Middle frontal gyrus (tissue), 1 donor: ENCODE results near the gene DGKG.

ENCODE experiments used
- DNase-seq: peaks from one replicate; pipeline ENCODE4 v3.0.0-alpha.2; 2015; ENCODE audit warnings: low spot score; ENCODE audit errors: extremely low spot score

DGKG gene

DNA sequence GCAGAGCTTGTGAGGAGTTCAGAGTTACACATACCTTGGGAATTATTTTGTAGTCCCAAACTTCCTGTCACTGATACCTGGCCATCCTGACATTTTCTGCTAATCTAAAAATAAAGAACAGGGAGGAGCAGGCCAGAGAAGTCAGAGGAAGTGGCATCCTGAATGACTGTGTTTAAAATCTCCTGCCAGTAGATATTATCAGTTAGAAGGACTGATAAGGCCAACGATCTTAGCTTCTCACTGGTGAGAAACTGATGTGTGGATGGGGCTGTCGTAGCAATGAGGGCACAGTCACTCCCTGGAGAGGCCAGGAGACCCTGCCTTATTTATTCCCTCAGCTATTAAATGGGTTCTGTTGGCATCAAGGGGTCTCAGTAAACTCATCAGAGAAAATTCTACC is 115.1 kb downstream of the DGKG start:
- no peak for DNase-seq

DNA sequence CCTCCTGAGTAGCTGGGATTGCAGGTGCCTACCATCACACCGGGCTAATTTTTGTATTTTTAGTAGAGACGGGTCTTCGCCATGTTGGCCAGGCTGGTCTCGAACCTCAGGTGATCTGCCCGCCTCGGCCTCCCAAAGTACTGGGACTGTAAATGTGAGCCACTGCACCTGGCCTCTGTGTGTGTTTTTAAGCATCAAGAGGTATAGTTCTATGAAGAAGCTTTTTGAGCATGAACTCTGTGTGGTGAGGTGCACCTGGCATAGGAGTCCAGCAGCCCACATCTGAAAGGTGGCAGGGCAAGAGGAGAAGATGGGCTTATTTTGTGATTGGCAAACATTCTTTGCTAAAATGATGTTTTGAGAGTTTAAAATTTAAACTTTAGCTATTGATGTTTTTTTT is 118.0 kb downstream of the DGKG start:
- DNase-seq: no peak

DNA sequence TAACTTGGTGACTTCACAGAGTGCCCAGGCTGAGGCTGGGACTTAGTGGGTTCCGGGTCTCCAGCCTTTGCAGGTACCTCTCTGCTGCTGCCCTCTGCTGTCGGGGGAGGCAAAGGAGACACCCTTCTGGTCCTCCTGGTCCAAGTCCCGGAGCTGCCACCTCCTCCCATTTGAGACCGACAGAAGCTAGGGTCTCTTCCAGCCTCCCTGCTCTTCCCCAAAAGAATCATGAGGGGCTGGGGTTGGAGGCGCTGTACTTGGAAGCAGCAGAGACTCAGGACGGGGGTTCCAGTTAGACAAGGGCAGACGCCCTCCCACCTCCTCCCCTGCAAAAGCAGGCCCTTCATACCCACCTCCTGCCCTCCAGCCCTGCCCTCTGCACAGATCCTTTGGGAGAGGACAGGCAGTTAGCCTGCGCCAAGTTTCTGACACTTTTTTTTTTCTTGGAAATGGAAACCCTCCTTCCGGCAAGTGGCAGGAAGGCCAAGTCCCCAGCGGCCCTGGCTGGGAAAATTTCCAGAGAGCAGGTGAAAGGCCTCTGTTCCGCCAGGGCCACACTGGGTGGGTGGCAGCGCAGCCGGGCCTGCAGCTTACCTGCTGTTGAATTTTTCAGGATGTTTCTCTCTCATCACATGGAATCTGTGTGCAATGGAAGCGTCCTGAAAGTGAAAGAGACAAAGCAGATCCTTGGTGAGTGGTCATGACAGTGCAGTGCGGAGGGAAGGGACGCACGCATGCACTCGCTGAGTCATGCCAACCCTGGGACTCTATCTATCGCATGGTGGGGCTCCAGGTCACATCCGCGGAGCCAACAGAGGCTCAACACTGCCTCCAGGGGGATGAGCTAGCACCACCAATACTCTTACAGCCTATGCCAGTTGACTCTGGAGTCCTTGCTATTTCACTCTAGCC is 119.9 kb downstream of the DGKG start:
- no peak for DNase-seq

DNA sequence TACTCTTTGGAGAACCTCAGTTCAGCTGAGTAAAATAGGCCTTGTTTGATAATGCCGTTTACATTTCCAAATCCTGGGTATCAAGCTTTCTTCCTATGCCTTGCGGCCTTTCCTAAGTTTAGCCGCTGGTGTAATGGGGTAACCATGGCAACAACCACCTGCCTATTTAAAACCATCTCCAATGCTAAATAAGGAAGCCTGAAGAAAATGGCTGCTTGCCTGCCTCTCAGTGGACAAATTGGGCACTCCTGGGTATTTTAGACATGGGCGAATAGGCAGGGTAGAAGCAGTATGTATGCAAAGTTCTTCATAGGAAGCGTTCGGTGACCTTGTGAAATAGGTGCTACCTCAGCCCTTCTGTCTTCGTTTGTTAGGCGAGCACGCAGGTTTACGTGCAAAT is 122.7 kb downstream of the DGKG start:
- DNase-seq: peak; percentile 76

DNA sequence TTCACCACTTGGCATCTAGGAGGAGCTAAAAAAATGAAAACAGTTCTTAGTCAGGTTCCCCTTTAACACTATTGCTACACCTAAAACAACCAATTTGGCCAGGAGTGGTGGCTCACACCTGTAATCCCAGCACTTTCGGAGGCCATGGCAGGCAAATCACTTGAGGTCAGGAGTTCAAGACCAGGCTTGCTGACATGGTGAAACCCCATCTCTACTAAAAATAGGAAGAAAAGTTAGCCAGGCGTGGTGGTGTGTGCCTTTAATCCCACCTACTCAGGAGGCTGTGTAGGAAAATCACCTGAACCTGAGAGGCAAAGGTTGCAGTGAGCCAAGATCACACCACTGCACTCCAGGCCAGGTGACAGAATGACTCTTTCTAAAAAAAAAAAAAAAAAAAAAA is 124.1 kb downstream of the DGKG start:
- DNase-seq: no peak

DNA sequence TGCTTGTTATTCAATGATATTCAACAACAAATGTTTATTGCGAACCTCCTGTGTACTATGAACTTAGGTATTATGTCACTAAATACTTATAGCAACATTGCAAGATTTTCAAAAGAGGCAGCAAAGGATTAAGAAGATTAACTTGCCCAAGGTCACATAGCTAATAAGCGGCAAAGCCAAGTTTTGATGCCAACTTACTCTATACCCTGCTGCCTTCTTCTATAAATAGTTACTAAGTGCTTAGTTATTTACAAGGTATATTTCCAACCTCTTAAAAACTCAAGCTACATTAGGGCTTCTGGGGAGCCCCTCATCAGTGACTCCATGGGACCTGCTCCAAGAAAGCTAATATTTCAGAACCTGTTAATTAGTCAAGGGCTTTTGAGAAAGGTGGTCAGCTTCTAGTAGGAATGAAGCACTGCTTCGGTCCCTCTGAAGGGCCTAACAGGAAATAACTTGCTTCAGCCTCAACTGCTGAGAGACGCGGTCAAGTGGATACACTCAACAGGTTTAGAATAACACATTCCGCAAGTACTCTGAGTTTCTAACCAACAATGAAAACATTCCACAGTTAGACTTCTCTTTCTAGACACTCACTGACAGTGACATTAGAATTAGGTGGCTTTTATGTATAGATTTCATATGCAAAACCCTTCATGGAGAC is 125.5 kb downstream of the DGKG start:
- DNase-seq: no peak

DNA sequence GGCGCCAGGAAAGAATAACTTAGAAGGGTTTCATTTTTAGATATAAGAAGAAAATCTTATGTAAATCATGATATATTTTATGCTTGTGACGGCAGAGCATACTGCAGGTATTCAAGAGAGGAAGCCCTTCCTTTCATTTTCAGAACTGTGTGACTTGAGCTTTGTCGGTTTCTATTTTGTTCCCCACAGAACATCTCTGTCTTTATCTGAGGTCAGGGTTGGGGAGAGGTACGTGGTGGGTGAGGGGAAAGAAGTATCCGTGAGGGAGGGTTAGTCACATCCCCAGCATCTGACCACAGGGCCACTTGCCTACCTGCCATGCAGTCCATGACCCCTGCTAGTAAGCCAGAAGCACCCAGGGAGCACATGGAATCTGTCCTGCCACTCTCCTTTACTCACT is 126.5 kb downstream of the DGKG start:
- no peak for DNase-seq

DNA sequence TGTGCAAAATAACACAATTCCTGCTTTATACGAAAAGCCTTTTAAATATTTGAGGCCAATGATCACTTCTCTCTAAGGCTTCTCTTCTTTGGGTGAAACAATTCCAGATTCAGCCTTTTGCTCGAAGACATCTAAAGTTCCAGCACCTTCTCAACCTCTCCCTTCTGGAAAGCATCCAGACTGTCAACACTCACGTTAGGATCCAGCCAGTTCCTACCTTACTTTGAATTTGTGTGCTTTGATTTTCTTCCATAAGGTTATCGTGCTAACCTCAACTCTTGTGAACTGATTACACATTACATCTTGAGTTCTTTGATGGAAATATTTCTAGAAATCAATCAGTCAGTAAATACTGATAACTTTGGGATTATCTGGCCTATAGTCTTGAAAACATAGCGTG is 127.9 kb downstream of the DGKG start:
- no peak for DNase-seq

DNA sequence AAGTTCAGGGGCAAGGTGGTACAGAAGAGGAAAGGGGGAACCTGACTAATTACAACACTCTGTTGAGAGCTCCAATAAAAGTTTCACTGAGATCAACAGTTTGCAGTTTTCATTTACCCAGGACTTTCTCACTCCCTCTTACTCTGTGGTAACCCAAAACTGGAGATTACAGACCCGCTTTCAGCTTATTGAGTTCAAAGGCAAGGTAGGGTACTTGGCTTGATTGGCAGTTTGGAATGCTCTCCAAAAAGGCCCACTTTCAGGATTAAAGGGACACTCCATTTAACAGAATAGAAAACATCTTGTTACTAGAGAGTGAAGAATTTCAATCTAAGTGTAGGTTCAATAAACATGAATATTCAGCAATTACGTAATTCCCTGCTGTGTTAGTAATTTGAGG is 135.6 kb downstream of the DGKG start:
- DNase-seq: no peak

DNA sequence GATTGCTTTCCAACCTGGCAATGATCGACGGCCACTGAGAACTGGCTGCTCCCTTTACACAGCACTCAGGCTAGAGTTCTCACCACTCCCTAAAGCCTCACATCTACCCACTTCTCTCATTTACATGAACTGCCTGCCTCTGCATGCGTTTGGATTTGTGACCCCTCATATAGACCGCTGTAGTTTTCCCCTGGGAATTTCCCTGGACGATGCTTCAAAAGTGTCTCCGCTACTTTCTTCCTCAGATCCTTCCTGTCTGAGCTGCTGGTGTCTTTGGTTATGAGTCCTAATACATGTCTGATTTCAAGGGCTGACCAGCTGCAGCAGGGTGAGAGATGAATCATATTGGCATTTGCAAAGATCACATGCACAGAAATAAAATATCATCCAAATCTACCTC is 136.4 kb downstream of the DGKG start:
- DNase-seq: no peak

DNA sequence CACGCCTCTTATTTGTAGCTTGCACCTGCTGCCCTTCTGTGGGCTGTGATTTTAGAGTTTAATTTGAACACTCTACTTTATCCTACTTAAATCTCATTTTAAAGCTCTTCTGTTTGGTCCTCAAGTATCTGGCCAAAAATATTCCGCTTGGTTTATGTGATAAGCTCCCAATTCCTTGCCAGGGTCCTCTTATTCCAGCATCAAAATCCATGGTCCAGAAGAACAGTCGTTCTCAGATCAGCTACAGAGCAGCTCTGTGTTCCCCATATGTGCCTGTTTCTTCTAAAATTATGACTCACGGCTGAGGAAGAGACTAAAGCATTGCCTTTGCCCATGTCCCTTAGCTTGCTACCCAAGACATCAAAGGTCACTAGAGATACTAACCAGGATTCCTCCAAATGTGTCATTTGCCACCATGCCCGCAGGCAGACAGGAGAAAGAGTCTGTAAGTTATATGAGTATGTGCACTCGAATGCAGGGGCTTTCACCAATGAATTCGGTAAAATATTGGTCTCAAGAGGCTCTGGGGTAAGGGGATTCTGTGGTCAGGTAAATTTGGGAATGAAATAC is 137.9 kb downstream of the DGKG start:
- DNase-seq: no peak

DNA sequence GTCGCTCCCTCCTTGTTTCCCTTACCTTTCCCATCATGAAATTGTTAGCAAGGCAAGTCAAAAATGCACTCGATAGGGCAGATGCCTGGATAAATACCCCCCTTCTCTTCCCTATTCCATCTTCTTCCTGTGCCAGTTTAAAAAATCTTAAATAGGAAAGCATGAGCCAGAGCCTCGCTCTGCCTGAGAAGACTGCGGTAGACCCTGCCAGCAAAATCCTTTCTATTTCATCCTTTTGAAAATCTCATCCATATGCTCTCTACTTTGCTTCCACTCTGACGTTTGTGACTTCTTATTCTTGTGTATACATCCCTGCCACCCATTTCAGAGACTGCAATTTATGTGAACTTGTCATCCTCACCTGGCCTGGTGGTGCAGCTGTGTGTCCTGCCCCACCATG is 138.6 kb downstream of the DGKG start:
- DNase-seq: no peak

DNA sequence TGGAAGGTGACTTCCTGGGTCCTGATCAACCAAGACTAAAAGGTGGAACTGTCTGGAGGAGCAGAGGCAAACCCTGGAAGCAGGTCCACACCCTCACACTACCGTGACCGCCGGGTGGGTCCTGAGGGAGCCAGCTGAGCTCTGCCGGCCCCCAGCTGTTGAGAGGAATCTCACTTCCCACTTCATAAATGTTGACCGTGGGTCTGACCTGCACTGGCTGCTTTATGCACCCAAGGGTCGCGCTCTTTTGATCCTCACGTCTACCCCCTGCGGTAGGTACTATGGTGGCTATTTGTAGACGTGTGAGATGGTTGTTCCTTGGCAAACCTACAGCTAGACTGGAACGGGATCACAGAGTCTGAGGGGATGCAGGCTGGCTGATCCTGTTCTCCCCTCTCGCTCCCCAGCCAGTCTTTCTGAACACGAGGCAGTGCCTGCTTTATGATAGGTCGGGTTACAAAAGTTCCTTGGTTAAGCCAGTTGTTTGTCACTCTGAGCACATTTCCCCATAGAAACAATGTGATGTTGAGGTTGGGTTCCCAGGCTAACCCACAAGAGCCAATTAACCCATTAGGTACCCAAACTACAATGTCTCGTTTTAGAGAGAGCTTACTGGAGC is 140.2 kb downstream of the DGKG start:
- no peak for DNase-seq

DNA sequence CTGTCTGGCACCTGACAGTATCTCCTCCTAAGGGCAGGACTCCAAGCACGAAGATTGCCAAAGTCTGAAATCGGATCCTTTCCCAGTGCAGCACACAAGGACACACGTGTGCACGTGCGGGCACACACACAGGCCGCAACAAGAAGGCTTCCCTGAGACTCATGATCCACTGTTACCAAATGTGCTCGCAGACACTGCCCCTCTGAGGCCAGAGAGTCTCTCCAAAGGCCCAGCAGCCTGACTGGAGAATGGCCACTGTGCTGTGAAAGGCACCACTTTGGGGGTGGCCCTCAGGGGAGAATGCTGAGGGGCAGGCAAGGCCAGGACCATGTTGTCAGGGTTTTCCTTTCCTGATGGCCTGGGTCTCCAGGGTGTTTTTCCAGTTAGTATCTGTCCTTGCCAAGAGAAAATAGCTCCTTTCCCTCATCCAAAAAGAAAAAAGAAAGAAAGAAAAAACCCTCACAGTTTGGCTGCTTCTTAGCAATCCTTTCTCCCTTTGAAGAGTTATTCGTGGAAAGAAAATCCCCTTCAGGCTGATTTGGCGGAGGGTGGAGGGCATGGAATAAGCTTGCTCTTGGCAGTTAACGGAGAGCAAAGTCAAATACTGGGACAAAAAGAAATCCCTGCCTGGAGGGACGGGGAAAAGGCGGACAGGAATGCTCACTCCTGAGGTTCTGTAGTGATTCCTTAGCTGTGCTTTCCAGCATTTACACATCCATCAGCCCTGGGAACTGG is 141.0 kb downstream of the DGKG start:
- peak; percentile 67 for DNase-seq

DNA sequence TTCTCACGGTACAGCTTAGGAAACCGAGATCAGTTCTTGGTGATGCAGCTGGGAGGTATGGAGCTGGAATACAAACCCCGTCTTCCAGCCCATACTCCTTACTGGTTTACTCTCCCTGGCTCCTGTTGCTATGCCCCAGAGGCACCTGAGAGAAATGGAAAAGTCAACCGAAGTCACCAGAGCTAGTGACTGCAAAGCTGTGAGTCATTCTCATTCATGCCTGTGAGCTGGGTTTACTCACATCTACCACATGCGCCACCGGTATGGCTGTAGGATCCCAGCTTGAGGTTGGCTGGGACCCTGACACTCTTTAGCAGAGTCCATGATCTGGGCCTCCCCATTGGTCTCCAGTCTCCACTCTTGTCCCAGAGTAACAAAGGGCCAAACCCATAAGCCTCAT is 141.7 kb downstream of the DGKG start:
- DNase-seq: no peak

DNA sequence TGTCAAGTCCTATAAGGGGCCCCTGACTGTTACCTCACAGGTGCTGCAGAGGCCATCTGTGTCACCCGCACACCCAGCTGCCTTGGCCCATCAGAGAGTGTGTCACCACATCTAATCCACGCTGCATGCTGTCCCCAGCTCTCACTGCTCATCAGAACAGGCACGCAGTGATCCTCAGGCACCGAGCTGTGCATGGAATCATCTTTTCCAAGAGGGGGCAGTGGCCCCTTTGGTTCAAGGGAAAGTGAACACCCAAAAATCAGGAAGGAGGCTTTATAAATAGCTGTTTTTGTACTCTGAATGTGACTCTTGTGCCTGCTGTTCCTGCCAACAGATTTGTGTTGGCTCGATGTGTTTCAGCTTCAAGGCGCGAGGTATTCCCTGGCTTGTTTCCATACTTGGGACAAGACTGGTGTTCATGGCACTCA is 142.8 kb downstream of the DGKG start:
- DNase-seq: no peak

DNA sequence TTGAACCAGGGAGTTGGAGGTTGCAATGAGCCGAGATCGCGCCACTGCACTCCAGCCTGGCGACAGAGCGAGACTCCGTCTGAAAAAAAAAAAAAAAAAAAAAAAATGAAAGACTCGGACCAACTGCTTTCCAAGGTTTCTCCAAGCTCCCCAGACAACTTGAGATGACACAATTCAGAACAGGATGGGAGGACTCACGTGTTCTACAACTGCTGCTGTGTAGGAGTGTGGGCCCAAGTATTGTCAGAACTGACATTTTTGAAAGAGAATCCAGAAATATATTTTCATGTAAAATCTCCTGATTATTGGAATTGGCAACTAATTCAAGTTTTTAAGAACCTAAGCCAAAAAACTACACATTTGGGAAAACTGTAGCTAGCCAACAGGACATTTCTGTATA is 143.6 kb downstream of the DGKG start:
- no peak for DNase-seq

DNA sequence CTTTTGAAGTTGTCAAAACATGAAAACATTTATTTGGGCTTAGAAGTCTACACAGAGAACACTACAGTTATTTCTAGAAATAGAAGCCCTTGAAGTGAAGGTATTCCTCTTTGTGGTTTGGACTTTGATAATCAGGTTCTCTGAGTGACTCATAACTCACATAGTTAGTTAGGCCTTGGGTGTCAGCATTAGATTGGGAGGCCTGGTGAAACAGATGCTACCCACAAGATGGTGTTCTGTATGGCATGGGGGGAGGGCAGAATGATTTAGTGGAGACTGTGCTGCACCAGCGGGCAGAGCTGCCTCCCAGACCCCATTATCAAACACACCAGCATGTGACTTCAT is 144.2 kb downstream of the DGKG start:
- no peak for DNase-seq

DNA sequence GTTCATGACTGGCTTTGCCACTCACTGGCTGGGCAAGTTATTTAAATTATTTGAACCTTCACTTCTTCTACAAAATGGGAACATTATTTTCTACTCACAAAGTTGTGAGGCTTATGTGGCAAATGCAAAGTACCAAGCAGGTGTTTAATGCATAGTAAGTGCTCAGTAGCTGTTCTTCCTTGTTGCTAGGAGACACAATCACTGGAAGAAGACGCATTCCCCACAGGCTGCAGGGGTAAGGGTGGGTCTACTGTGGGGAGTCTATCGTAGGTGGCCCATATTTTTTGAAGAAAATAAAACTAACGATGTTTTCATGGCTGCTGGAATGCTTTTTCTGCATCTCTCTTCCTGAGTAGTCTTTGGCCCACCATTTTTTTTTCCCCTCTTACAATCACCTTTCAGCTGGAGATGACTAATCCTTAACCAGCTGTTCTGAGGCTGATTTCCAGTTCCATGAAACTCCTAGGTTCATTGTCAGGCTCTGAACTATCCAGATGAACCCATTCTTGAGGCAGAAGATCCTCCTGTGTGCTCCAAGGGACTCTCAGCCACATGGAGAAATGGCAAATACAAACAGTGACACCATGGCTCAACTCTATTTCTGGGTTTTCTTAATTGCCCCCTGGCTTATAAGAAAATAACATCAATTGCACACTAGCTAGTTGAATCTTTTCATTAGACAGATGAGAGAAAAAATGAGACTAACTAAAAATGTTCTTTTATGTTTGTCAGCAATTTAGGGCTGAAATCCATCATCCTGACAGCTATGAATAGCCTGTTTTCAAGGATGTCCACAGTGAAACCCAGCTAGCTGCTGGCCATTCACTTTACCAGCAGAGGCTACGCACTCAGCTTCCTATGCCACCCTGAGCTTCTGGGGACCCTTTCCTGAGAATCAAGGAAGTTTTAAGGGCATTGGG is 144.9 kb downstream of the DGKG start:
- DNase-seq: no peak

DNA sequence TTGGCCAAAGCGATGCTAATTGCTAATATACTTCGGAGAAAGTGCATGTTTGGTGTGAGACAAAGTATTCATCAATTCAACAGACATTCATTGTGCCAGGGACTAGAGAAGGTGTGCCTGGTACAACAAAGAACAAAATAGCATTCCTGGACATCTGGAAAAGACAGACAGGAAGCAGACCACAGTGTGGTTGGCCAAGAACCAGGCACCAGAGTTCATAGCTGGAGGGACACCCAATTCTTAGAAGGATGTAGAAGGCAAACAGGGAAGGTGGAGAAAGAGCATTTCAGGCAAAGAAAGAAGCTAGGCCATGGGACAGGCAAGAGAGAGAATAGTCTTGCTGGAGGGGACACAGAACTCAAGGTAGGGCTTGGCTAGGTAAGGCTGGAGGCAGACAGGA is 147.4 kb downstream of the DGKG start:
- no peak for DNase-seq
